EH (cell line): Measurements from ENCODE around the gene COQ10B.

Experiments used
- DNase-seq: peaks from one replicate; pipeline ENCODE4 v3.0.0-alpha.2; 2015; ENCODE audit warnings: low read depth

COQ10B gene

DNA sequence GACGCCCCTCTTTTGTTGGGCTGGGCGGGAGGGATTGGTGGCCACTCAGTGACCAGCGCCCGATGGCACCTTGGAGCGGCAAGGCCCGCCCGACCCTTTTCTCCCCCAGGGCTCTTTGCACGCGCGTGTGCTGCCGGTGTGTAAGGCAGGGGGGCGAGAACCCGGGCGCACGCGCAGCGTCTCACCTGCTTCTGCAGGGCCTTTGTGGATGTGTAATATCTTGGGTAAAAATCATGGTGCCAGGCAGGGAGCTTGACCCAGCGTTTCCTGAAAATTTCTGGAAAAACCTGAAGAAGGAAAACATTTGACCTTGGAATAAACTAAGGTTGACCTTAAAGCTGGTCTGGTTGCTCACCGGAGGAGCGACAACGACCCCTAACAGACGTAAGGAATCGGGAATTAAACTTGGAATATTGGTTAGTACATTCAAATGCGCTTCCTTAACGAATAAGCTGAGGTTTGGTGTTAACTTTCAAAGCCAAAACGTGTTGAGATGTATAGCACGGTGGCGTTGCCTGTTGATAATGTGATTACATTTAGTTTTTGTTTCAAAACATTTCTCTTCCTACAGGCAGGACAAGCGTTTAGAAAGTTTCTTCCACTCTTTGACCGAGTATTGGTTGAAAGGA is 47.3 kb downstream of the COQ10B start:
- peak; percentile 16 for DNase-seq

DNA sequence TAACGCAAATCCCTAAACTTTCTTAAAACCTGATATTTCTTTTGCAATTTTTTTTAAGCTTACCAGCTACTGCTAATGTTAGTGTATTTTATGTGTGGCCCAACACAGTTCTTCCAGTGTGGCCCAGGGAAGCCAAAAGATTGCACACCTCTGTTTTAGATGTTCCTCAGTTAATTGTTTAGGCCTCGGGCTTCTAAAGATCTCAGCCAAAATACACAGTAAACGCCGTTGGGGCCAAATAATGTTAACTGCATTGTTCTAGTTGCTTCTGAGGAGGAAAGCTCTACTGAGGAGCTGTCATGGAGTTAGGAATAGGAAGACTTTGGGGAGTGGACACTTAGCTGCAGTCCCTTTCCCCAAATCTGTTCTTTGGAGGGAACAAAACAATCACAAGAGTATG is 48.8 kb downstream of the COQ10B start:
- DNase-seq = no peak

DNA sequence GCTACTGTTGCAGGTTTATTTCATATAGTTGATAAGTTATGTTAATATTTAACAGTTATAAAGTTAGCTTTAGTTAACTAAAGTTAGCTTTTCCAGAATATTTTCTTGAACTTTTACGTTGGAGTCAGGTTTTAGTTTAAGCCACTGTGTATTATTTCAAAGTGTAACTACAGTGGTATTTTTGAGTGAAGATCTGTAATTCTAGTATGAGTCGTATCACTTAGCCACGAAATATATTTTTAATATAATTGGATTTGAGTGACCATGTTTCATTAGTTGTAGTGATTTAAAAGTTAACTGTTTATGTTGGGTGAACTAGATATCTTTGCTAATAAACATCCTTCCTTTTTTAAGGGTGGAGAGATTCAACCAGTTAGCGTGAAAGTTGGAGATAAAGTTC is 49.3 kb downstream of the COQ10B start:
- no peak for DNase-seq

DNA sequence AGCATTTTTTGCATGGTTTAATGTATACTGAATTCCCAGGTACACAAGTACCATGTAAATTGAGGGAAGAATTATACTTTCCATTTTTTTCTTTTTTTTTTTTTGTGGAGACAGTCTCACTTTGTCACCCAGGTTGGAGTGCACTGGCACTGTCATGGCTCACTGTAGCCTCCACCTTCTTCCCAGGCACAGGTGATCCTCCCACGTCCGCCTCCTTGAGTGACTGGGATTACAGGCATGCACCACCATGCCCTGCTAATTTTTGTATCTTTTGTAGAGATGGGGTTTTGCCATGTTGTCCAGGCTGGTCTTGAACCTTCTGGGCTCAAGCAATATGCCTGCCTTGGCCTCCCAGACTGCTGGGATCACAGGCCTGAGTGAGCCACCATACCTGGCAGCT is 50.6 kb downstream of the COQ10B start:
- DNase-seq = no peak

DNA sequence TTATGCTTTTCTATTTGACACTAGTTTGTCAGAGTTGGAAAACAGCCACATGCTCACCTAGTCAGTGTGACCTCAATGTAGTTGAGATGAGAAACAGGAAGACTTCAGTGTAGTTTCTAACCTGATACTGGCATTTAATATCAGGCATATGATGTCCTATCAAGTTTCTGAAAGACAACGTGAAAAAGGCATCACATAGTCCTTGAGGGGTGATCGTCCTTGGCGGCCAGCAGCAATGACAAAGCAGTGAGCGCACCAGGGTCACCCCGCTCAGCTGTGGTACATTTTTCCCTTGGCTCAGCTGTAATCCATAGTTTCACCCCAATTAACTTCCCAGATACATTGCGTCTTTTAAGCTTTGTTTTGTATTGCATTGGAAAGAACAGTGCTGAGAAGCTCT is 51.2 kb downstream of the COQ10B start:
- no peak for DNase-seq

DNA sequence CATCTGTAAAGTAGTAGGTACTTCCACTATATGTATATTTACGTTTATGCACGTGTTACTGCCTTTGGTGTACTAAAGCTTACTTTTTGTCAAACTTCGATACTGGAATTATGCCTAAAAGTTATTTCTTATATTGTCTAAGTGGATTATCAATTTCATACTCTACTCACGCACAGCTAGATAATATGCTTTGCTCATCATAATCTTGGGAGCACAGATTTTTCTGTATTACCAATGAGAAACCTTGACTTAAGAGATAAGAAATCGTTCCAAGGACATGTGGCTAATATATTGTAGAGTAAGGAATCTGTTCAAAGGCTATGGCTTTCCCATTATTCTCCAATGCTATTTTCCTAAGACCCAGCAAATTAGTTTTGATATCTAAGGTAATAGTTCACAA is 53.3 kb downstream of the COQ10B start:
- no peak for DNase-seq

DNA sequence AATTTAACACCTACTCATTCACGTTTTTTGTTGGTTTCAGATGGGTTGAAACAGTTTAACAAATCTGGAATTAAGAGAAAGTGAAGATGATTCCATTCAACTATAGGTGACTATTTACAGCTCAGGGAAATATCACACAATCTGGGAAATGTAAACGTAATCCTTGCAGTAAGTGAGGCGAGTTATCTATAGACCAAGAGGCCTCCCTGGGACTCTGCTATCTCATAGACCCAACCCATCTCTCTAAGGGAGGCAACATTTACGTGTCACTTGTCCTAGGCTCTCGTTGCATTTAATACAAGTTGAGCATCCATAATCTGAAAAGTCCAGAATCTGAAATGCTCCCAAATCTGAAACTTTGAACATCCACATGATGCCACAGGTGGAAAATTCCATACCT is 60.6 kb downstream of the COQ10B start:
- no peak for DNase-seq

DNA sequence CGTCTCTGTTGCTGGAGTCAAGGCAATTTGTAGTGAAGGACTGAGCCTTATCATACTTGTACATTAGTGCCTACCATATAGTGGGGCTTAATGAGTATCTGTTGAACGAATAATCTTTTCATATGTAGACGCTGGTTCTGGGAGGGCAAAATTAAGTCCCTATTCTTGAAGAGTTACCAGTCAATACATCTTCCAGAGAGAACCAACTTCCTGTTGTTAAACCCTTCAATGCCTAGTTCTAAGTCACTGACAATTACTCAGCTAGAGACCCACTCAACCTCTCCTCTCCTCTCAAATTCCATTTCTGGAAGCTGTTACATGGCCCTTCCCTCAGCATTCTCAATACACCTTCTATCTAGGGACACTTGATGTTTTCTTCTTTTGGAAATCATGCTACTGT is 61.4 kb downstream of the COQ10B start:
- DNase-seq = peak; percentile 21

DNA sequence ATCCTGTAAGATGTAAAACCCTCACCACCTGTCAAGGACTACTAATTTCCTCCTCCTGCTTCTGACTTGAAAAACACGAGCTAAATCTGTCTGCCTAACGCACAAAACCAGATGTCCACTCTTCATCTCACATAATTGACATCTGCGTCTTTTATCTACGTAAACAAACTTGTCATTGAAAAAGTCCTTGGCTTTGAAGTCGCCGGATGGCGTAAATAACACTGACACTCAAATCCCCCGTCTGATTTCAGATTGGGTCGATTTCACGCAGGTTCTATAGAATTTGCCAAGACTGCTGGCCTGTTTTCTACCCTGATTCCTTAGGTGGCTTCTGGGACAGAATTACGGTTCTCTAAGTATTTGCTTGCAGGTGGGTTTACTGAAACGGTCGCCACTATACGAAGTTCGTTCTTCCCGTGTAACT is 62.0 kb downstream of the COQ10B start:
- no peak for DNase-seq

DNA sequence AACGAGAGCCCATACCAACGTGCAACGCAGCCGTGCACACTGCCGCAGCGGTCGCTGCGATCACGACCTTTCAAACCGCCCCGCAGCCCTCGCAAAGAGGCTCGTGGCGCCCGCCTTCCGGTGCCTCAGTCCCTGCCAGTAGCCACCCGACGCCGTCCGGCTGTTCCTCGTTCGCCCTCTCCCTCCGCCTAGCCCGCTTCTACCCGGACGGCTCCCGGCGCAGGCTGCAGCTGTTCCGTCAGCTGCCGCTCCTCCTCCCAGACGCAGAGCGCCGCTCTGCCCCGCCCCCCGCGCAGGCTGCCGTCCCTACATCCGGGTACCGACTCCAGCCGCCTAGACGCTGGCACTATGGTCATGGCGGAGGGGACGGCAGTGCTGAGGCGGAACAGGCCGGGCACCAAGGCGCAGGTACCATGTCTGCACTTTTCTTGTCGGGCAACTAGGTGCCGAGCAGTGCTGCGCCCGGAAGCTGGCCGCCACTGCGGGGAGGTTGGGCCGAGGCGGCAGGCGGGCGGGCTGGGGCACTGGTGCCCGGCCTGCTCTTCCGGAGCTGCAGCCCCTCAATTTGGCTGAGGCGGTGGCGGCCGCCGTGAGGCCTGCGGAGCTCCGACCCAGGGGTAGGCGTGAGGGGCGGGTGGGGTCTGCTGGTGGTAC is 62.5 kb downstream of the COQ10B start, which contains the start of gene MOB4:
TSS of gene MOB4 (plus strand) at position 328 of the 654 bp plus-strand sequence. CDS start at position 349, 21 bp downstream.
- peak; percentile 95 for DNase-seq

DNA sequence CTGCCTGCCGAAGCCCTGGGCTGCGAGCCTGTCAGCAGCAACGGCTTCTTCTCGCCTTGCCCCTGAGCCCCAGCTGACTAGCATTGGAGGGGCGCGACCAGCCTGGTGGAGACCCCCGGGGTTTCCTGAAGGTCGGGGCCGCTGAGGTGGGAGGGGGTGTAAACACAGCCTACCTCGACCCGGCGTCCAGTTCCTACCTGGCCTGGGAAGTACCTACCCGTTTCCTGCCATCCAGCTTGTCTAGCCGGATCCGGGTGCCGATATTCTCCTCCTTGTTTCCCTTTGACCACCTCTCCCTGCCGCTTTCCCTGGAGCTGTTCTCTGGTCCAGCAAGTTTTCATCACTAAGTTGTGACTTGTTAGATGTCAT is 63.0 kb downstream of the COQ10B start:
- peak; percentile 52 for DNase-seq

DNA sequence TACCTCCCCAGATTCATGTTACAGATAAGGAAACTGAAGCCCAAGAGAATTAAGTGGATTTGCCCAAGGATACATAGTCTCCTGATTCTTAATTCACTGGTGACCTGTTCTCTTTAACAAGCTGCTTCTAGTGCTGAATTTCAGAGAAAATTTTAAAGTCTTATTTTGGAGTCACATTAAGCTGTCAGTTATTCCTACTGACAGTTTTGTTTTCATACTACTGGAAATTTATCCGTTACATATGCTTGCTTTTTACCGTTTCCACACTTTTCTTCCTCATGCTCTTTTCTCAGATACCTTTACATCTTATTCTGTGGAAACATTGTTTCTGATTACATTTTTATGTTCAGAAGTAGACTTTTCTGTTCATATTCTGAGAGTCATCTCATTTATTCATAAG is 63.8 kb downstream of the COQ10B start:
- no peak for DNase-seq
